ENCODE measurements around the gene SPATA13. TPM values are rescaled to one million over a fixed set of nuclear protein-coding genes. Genes with fewer than 3 reads are reported as not detected.

SPATA13 gene
- total and polyA plus RNA-seq, 10 donors = 12.0 to 185 (median 125) TPM

GRCh38 chr13:24178847-24179485 is 18.4 kb downstream of the SPATA13 start:
- Histone ChIP-seq H3K36me3 (no peaks in the 10 kb centered on the region), H3K4me3 (no peak overlapping the region), H3K27me3 (replicated peaks in 1 of 7) (no peaks in the 10 kb centered on the region), H3K9me3 (peaks cover 0 to 7% (median 3%) of the 10 kb centered on the region in 8 donors), H3K4me1 (peaks cover 0 to 39% (median 10%) of the 10 kb centered on the region in 6 donors), H3K27ac (peak overlapping the region in 2 of 8 donors; percentile 3 to 26)
- intact Hi-C loops (cut with DNase I; ENCODE audit: low total_unique reads) = no loop called here
- 77 to 90% (median 83%) methylated on average over 2 of the region's 2 CpGs for WGBS, 5 donors
- DNase-seq = no peak
- TF ChIP-seq CTCF (IDR thresholded peaks at IDR 0.05 in 8 of 11, conservative IDR thresholded peaks at IDR 0.05 in 3 of 11) (no peak), POLR2AphosphoS5 (IDR thresholded peaks at IDR 0.05) (no peak), POLR2A (IDR thresholded peaks at IDR 0.05) (no peak)

- peaks cover 0 to 34% (median 10%) of the 10 kb centered on the region in 6 donors for H3K4me1 ChIP-seq
- H3K36me3 ChIP-seq = no peaks in the 10 kb centered on the region
- no peaks in the 10 kb centered on the region for H3K27me3 ChIP-seq (replicated peaks in 1 of 7)
- TF ChIP-seq CTCF (IDR thresholded peaks at IDR 0.05 in 8 of 11, conservative IDR thresholded peaks at IDR 0.05 in 3 of 11) (no peak), POLR2AphosphoS5 (IDR thresholded peaks at IDR 0.05) (no peak), POLR2A (IDR thresholded peaks at IDR 0.05) (no peak)
- no peak for DNase-seq
- 48 to 81% (median 77%) methylated on average over 1 of the region's 1 CpG for WGBS, 5 donors
- no peak overlapping the region for H3K4me3 ChIP-seq
- peak overlapping the region in 1 of 8 donors; percentile 26 for H3K27ac ChIP-seq
- peaks cover 0 to 7% (median 3%) of the 10 kb centered on the region in 8 donors for H3K9me3 ChIP-seq
- intact Hi-C loops (cut with DNase I; ENCODE audit: low total_unique reads) = no loop called here
Observed at GRCh38 chr13:24179486-24179850, 18.9 kb downstream of the SPATA13 start.

- H3K36me3 ChIP-seq = no peaks in the 10 kb centered on the region
Observed at GRCh38 chr13:24180750-24181377, 20.3 kb downstream of the SPATA13 start.

More at GRCh38 chr13:24180750-24181377, 20.3 kb downstream of the SPATA13 start:
- Histone ChIP-seq H3K9me3 (peaks cover 0 to 7% (median 3%) of the 10 kb centered on the region in 8 donors), H3K27me3 (replicated peaks in 1 of 7) (no peaks in the 10 kb centered on the region), H3K4me1 (peaks cover 0 to 20% (median 5%) of the 10 kb centered on the region in 6 donors), H3K4me3 (no peak overlapping the region), H3K27ac (no peak overlapping the region)
- WGBS, 5 donors = 88 to 97% (median 93%) methylated on average over 5 of the region's 5 CpGs
- no peak for DNase-seq
- TF ChIP-seq POLR2AphosphoS5 (IDR thresholded peaks at IDR 0.05) = no peak
- no peak for TF ChIP-seq CTCF (IDR thresholded peaks at IDR 0.05 in 8 of 11, conservative IDR thresholded peaks at IDR 0.05 in 3 of 11)
- no peak for TF ChIP-seq POLR2A (IDR thresholded peaks at IDR 0.05)
- intact Hi-C loops (cut with DNase I; ENCODE audit: low total_unique reads) = no loop called here
